GM10248 (cell line): Measurements from ENCODE around the gene NANOS3.
"Not testable (repeated sequence)": the region's sequence is repeated elsewhere in the genome, so short reads cannot be mapped to it uniquely, and the experiment has no call there.

ENCODE experiments used
- CTCF ChIA-PET: fragments of 300-600 bp; sonication (Branson Sonifier 250); formaldehyde crosslinking; extraction: SDS; loops from one replicate; lab custom pipeline; 2021; ENCODE audit warnings: antibody characterized with exemption; lab: Yijun Ruan, JAX
- POLR2A ChIA-PET: fragments of 350-650 bp; sonication (Branson Sonifier 250); formaldehyde crosslinking; extraction: SDS; loops from one replicate; lab custom pipeline; 2020; ENCODE audit warnings: antibody characterized with exemption; lab: Yijun Ruan, JAX
- DNase-seq: peaks from one replicate; pipeline ENCODE4 v3.0.0; 2012; ENCODE audit errors: extremely low spot score
- CTCF ChIP-seq: IDR thresholded peaks from 2 replicates; pipeline ENCODE4 v1.5.1; 2012; ENCODE audit warnings: mild to moderate bottlenecking, low read depth; ENCODE audit errors: extremely low read depth, missing control alignments, control extremely low read depth

Gene NANOS3

GRCh38 chr19:13920524-13920923 lies 43.6 kb downstream of the NANOS3 start:
- no peak for TF ChIP-seq CTCF
- ChIA-PET CTCF (no interaction called here), POLR2A (no interaction called here)
- DNase-seq, result no peak

- no peak for DNase-seq
- ChIA-PET CTCF (interaction anchor here (1.0 to 2.5 kb wide), 3 partner anchors 10 to 127 kb away, joined by 3 to 5 read pairs (median 4); partner anchors contain the start of gene IL27RA), POLR2A (interaction anchor here (0.6 kb wide), 1 partner anchor 10 kb away, joined by 4 read pairs; no protein-coding TSS in a partner anchor)
- no peak for TF ChIP-seq CTCF
These were observed 44.2 kb downstream of the NANOS3 start for GRCh38 chr19:13920940-13921747.

GRCh38 chr19:13922118-13922517 lies 45.2 kb downstream of the NANOS3 start:
- DNase-seq, POLR2A ChIA-PET: not testable (repeated sequence)
- CTCF ChIA-PET, result interaction anchor here (1.4 to 2.5 kb wide), 2 partner anchors 110 to 126 kb away, joined by 3 to 5 read pairs; partner anchors contain the start of gene IL27RA

GRCh38 chr19:13923194-13923987 lies 46.5 kb downstream of the NANOS3 start:
- POLR2A ChIA-PET, result no interaction called here
- TF ChIP-seq CTCF, result no peak
- DNase-seq, result no peak
- CTCF ChIA-PET, result interaction anchor here (2.5 kb wide), 1 partner anchor 125 kb away, joined by 5 read pairs; no protein-coding TSS in a partner anchor

GRCh38 chr19:13926010-13926409 lies 49.1 kb downstream of the NANOS3 start:
- ChIA-PET CTCF (interaction anchor here (0.9 kb wide), 1 partner anchor 10 kb away, joined by 3 read pairs; no protein-coding TSS in a partner anchor), POLR2A (no interaction called here)

GRCh38 chr19:13926715-13927114 lies 49.8 kb downstream of the NANOS3 start:
- ChIA-PET CTCF (interaction anchor here (0.9 to 1.1 kb wide), 2 partner anchors 11 to 144 kb away, joined by 3 read pairs; no protein-coding TSS in a partner anchor), POLR2A (no interaction called here)
- no peak for DNase-seq
- TF ChIP-seq CTCF, result no peak

More at GRCh38 chr19:13926010-13926409, 49.1 kb downstream of the NANOS3 start:
- DNase-seq, result no peak
- no peak for TF ChIP-seq CTCF
